K562 (cell line): Measurements from ENCODE around the gene HAGHL. TPM values are rescaled to one million over a fixed set of nuclear protein-coding genes. Genes with fewer than 3 reads are reported as not detected.

Experiments used
- CTCF ChIP-seq, 3 experiments: IDR thresholded peaks in 2 of 3; conservative IDR thresholded peaks in 1 of 3; 2 replicates each; pipeline ENCODE4 v1.5.1; 2011 to 2012; ENCODE audit warnings: low read length in 3 of 3, mild to moderate bottlenecking in 3 of 3, control low read depth in 2 of 3, improper control_type of control experiment in 1 of 3, inconsistent platforms in 1 of 3, low read depth in 1 of 3, mixed read lengths in 1 of 3, moderate library complexity in 1 of 3; ENCODE audit not compliant: insufficient read depth in 2 of 3
- E2F6 ChIP-seq, 2 experiments: IDR thresholded peaks; 2 replicates each; pipeline ENCODE4 v1.6.1; 2011; ENCODE audit warnings: borderline replicate concordance in 1 of 2, control low read depth in 1 of 2, low read depth in 1 of 2, low read length in 1 of 2, mild to moderate bottlenecking in 1 of 2, mixed read lengths in 1 of 2, moderate library complexity in 1 of 2; ENCODE audit not compliant: insufficient read depth in 1 of 2, insufficient read length in 1 of 2, poor library complexity in 1 of 2, severe bottlenecking in 1 of 2; ENCODE audit errors: extremely low read depth in 1 of 2
- GATAD2B ChIP-seq: fragments of 450-650 bp; IDR thresholded peaks from 2 replicates; pipeline ENCODE4 v1.6.1; 2017; ENCODE audit warnings: mild to moderate bottlenecking, borderline replicate concordance
- RBFOX2 ChIP-seq: fragments of 200-400 bp; formaldehyde crosslinking; IDR thresholded peaks from 2 replicates; pipeline ENCODE4 v1.6.1; 2017; ENCODE audit warnings: low read depth, mild to moderate bottlenecking, low read length, moderate library complexity
- SAFB ChIP-seq: fragments of 200-400 bp; formaldehyde crosslinking; IDR thresholded peaks from 2 replicates; pipeline ENCODE4 v1.6.1; 2017; ENCODE audit warnings: low read depth, low read length, borderline replicate concordance
- ZMIZ1 ChIP-seq, 2 experiments: fragments of 150-350 bp in 1 of 2; IDR thresholded peaks; 2 replicates each; pipeline ENCODE4 v1.6.1; 2012 to 2016; ENCODE audit warnings: low read depth in 2 of 2, low read length in 2 of 2, mild to moderate bottlenecking in 1 of 2, moderate library complexity in 1 of 2
- ZNF224 ChIP-seq: sonication (generic); formaldehyde crosslinking; IDR thresholded peaks from 2 replicates; pipeline ENCODE4 v1.8.0; 2022; ENCODE audit warnings: mild to moderate bottlenecking, missing genetic modification reagents
- polyA plus RNA-seq, 8 experiments: library from polyadenylated mRNA; depleted of rRNA in 4 of 8; stranded (reverse) in 5 of 8; unstranded in 3 of 8; fragments of >200 nt; fragmentation: Nextera tagmentation in 2 of 8; fragmentation: Illumina TruSeq in 1 of 8; extraction: Ambion mirVana in 2 of 8; extraction: Trizol in 1 of 8; gene quantifications; 2 replicates each; pipeline versions ENCODE4 v1.2.1 to v1.2.3, GENCODE V29; 2011 to 2014; ENCODE audit warnings: inconsistent platforms in 1 of 8, missing spikeins in 1 of 8
- total RNA-seq, 7 experiments: library from RNA; depleted of rRNA in 6 of 7; stranded (reverse); fragments of >200 nt in 6 of 7; fragmentation: Illumina TruSeq in 2 of 7; extraction: Trizol in 2 of 7; gene quantifications; 2 replicates each; pipeline versions ENCODE4 v1.2.1 to v1.2.3, GENCODE V29; 2011 to 2021; ENCODE audit warnings: low replicate concordance in 1 of 7

Gene HAGHL
- total and polyA plus RNA-seq, 9 of the 15 experiments (the other 6 are each of a cell fraction or from before 2014, with no cell fraction given), result 0.31 to 83.4 (median 20.7) TPM

- TF ChIP-seq CTCF (IDR thresholded peaks at IDR 0.05 in 2 of 3, conservative IDR thresholded peaks at IDR 0.05 in 1 of 3; ENCODE audit: insufficient read depth in 2 of 3, low read depth in 1 of 3, low read length in 3 of 3), result no peak
- TF ChIP-seq GATAD2B, result no peak
- TF ChIP-seq E2F6 (IDR thresholded peaks at IDR 0.05; ENCODE audit: borderline replicate concordance in 1 of 2, extremely low read depth in 1 of 2, insufficient read depth in 1 of 2, insufficient read length in 1 of 2, low read depth in 1 of 2, low read length in 1 of 2, poor library complexity in 1 of 2, severe bottlenecking in 1 of 2), result peak in 1 of 2 experiments; percentile 6
- no peak for TF ChIP-seq SAFB
- no peak for TF ChIP-seq ZNF224
- TF ChIP-seq ZMIZ1 (IDR thresholded peaks at IDR 0.05; ENCODE audit: low read depth in 2 of 2, low read length in 2 of 2), result no peak
- peak; percentile 13 for TF ChIP-seq RBFOX2
- TF ChIP-seq, all 486 proteins: peak for 10
Measured at GRCh38 chr16:682493-683395, 44.2 kb upstream of the HAGHL start (continued).
